ENCODE measurements around the gene DBNDD2.
A peak's percentile ranks its signal among the peaks of the same experiment; 100 is the strongest.

Gene DBNDD2

GRCh38 chr20:45378191-45378590 lies 29.9 kb upstream of the DBNDD2 start, which contains the start of gene TP53TG5:
Gene TP53TG5 (minus strand): TSS chr20:45378325. CDS start chr20:45378236, 89 bp downstream.
- no peak for DNase-seq (ENCODE audit: low read depth)

- DNase-seq (ENCODE audit: low read depth) = no peak
Measured at GRCh38 chr20:45387274-45387673, 20.8 kb upstream of the DBNDD2 start.

- no peak for DNase-seq (ENCODE audit: low read depth)
Measured at GRCh38 chr20:45390931-45391330, 17.2 kb upstream of the DBNDD2 start.

- no peak for DNase-seq (ENCODE audit: low read depth)
Measured at GRCh38 chr20:45391559-45391958, 16.5 kb upstream of the DBNDD2 start.

GRCh38 chr20:45392733-45393132 lies 15.4 kb upstream of the DBNDD2 start:
- DNase-seq (ENCODE audit: low read depth) = no peak

GRCh38 chr20:45394221-45395113 lies 13.6 kb upstream of the DBNDD2 start:
- DNase-seq (ENCODE audit: low read depth) = no peak

GRCh38 chr20:45395114-45395415 lies 13.0 kb upstream of the DBNDD2 start:
- DNase-seq (ENCODE audit: low read depth) = no peak

GRCh38 chr20:45399018-45399417 lies 9.1 kb upstream of the DBNDD2 start:
- no peak for DNase-seq (ENCODE audit: low read depth)

- DNase-seq (ENCODE audit: low read depth) = no peak
Measured at GRCh38 chr20:45400346-45401031, 7.6 kb upstream of the DBNDD2 start.

GRCh38 chr20:45402946-45403345 lies 5.1 kb upstream of the DBNDD2 start:
- DNase-seq (ENCODE audit: low read depth) = no peak

GRCh38 chr20:45404438-45404837 lies 3.7 kb upstream of the DBNDD2 start:
- no peak for DNase-seq (ENCODE audit: low read depth)

GRCh38 chr20:45405571-45406259 lies 2.4 kb upstream of the DBNDD2 start:
- no peak for DNase-seq (ENCODE audit: low read depth)

- peak; percentile 47 for DNase-seq (ENCODE audit: low read depth)
Measured at GRCh38 chr20:45406260-45407066, 1.6 kb upstream of the DBNDD2 start.

- DNase-seq (ENCODE audit: low read depth) = no peak
Measured at GRCh38 chr20:45407067-45407745, 883 bp upstream of the DBNDD2 start.

- DNase-seq (ENCODE audit: low read depth) = no peak
Measured at GRCh38 chr20:45408646-45409213, 641 bp downstream of the DBNDD2 start.

- DNase-seq (ENCODE audit: low read depth) = no peak
Measured at GRCh38 chr20:45409521-45410272, 1.6 kb downstream of the DBNDD2 start.

- no peak for DNase-seq (ENCODE audit: low read depth)
Measured at GRCh38 chr20:45410887-45411286, 2.8 kb downstream of the DBNDD2 start.

- no peak for DNase-seq (ENCODE audit: low read depth)
Measured at GRCh38 chr20:45412653-45413052, 4.6 kb downstream of the DBNDD2 start.

GRCh38 chr20:45413479-45413878 lies 5.4 kb downstream of the DBNDD2 start:
- no peak for DNase-seq (ENCODE audit: low read depth)

Measured in activated T-cell treated with anti-CD3 and anti-CD28 coated beads for 48 hours (primary cell).